H1 (cell line): Measurements from ENCODE around the gene ZAP70. TPM values are rescaled to one million over a fixed set of nuclear protein-coding genes. Genes with fewer than 3 reads are reported as not detected.

Experiments used
- CTCF ChIA-PET: fragments of 300-600 bp; sonication (Branson Sonifier 250); formaldehyde crosslinking; loops from one replicate; lab custom pipeline; 2021; ENCODE audit not compliant: partially characterized antibody; lab: Charles Lee
- POLR2A ChIA-PET: fragments of 300-600 bp; sonication (Branson Sonifier 250); formaldehyde crosslinking; loops from one replicate; lab custom pipeline; 2021; ENCODE audit warnings: inconsistent platforms; ENCODE audit not compliant: partially characterized antibody; lab: Charles Lee
- DNase-seq, 2 experiments: peaks; one replicate each; pipeline versions ENCODE4 v3.0.0 to v3.0.0-alpha.2; 2010 to 2022; ENCODE audit warnings: low spot score in 2 of 2, low read depth in 1 of 2, mixed read lengths in 1 of 2
- FAIRE-seq: peaks from 2 replicates; lab custom pipeline; 2011; peaks lifted over from hg19 to GRCh38; lab: Jason Lieb, UNC
- H2AFZ ChIP-seq: 2 replicates; pipeline ENCODE4 v1.8.1; 2012; ENCODE audit warnings: low read length, inconsistent platforms
- H2AK5ac ChIP-seq: 2 replicates; pipeline ENCODE4 v1.6.1; 2013; ENCODE audit warnings: low read depth, low read length
- H2BK120ac ChIP-seq: replicated peaks from 2 replicates; pipeline ENCODE3; 2013; ENCODE audit warnings: low read depth, low read length, inconsistent platforms
- H2BK12ac ChIP-seq: 2 replicates; pipeline ENCODE4 v1.6.1; 2013; ENCODE audit warnings: low read depth, low read length
- H2BK15ac ChIP-seq: 2 replicates; pipeline ENCODE4 v1.6.1; 2013; ENCODE audit warnings: low read length
- H2BK20ac ChIP-seq: 2 replicates; pipeline ENCODE4 v1.6.1; 2013; ENCODE audit warnings: low read length
- H2BK5ac ChIP-seq: 2 replicates; pipeline ENCODE4 v1.6.1; 2013; ENCODE audit warnings: low read depth, low read length
- H3K14ac ChIP-seq: 2 replicates; pipeline ENCODE4 v1.6.1; 2013; ENCODE audit warnings: inconsistent platforms; ENCODE audit not compliant: insufficient read length
- H3K18ac ChIP-seq: 2 replicates; pipeline ENCODE4 v1.6.1; 2013; ENCODE audit warnings: low read length; ENCODE audit errors: extremely low read depth
- H3K23ac ChIP-seq: 2 replicates; pipeline ENCODE4 v1.6.1; 2013; ENCODE audit warnings: inconsistent platforms; ENCODE audit not compliant: insufficient read length
- H3K23me2 ChIP-seq: 2 replicates; pipeline ENCODE4 v1.6.1; 2013; ENCODE audit warnings: low read depth, low read length
- H3K27ac ChIP-seq: 2 replicates; pipeline ENCODE4 v1.6.1; 2011; ENCODE audit warnings: low read depth, low read length, inconsistent platforms
- H3K27me3 ChIP-seq, 4 experiments: replicated peaks in 1 of 4; 1 replicate in 1 of 4; 2 replicates in 3 of 4; pipeline versions ENCODE4 v1.6.1 to v1.8.1; 2011 to 2013; ENCODE audit warnings: low read length in 3 of 4, mild to moderate bottlenecking in 3 of 4, inconsistent platforms in 2 of 4, mixed read lengths in 2 of 4, moderate library complexity in 1 of 4; ENCODE audit not compliant: control insufficient read depth in 3 of 4, insufficient read depth in 3 of 4; ENCODE audit errors: extremely low read depth in 1 of 4
- H3K36me3 ChIP-seq, 4 experiments: 2 replicates each; pipeline versions ENCODE4 v1.6.1 to v1.8.1; 2011 to 2013; ENCODE audit warnings: mild to moderate bottlenecking in 4 of 4, low read length in 3 of 4, moderate library complexity in 2 of 4, control low read depth in 1 of 4, inconsistent platforms in 1 of 4; ENCODE audit not compliant: insufficient read depth in 4 of 4, control insufficient read depth in 2 of 4
- H3K4ac ChIP-seq: replicated peaks from 2 replicates; pipeline ENCODE3; 2013; ENCODE audit warnings: low read length, low read depth, mixed read lengths, inconsistent platforms; ENCODE audit not compliant: insufficient read length
- H3K4me1 ChIP-seq, 4 experiments: replicated peaks in 1 of 4; 1 replicate in 1 of 4; 2 replicates in 3 of 4; pipeline versions ENCODE4 v1.6.1 to v1.8.1; 2011 to 2013; ENCODE audit warnings: low read length in 3 of 4, inconsistent platforms in 2 of 4, mixed read lengths in 1 of 4; ENCODE audit not compliant: insufficient read depth in 4 of 4, control insufficient read depth in 3 of 4
- H3K4me2 ChIP-seq, 2 experiments: 2 replicates each; pipeline versions ENCODE4 v1.6.1 to v1.8.1; 2011 to 2013; ENCODE audit warnings: low read depth in 2 of 2, low read length in 2 of 2, control low read depth in 1 of 2, inconsistent platforms in 1 of 2, mild to moderate bottlenecking in 1 of 2; ENCODE audit not compliant: insufficient read depth in 1 of 2
- H3K4me3 ChIP-seq, 4 experiments: fragments of 200-600, 300-600 bp in 1 of 4; sonication (generic), shearing (Covaris generic), sonication (Bioruptor Twin) in 1 of 4; 2 replicates each; pipeline versions ENCODE4 v1.5.1 to v1.8.1; 2011 to 2016; ENCODE audit warnings: low read length in 4 of 4, low read depth in 3 of 4, control low read depth in 2 of 4, inconsistent platforms in 2 of 4, mild to moderate bottlenecking in 2 of 4, mixed read lengths in 1 of 4, moderate library complexity in 1 of 4; ENCODE audit not compliant: insufficient read depth in 2 of 4; ENCODE audit errors: extremely low read depth in 1 of 4
- H3K56ac ChIP-seq: replicated peaks from 2 replicates; pipeline ENCODE3; 2013; ENCODE audit warnings: low read depth, mild to moderate bottlenecking, mixed read lengths, low read length, inconsistent platforms; ENCODE audit not compliant: insufficient read length
- H3K79me1 ChIP-seq: 2 replicates; pipeline ENCODE4 v1.6.1; 2013; ENCODE audit warnings: low read depth, low read length, control low read depth
- H3K79me2 ChIP-seq, 2 experiments: 2 replicates each; pipeline versions ENCODE4 v1.6.1 to v1.8.1; 2012 to 2013; ENCODE audit warnings: low read length in 2 of 2, mild to moderate bottlenecking in 2 of 2, inconsistent platforms in 1 of 2; ENCODE audit not compliant: insufficient read depth in 2 of 2, control insufficient read depth in 1 of 2
- H3K9ac ChIP-seq, 4 experiments: replicated peaks in 1 of 4; 1 replicate in 1 of 4; 2 replicates in 3 of 4; pipeline versions ENCODE4 v1.6.1 to v1.8.1; 2011 to 2013; ENCODE audit warnings: low read depth in 3 of 4, low read length in 3 of 4, control low read depth in 2 of 4, mild to moderate bottlenecking in 2 of 4, moderate library complexity in 2 of 4, inconsistent platforms in 1 of 4; ENCODE audit errors: extremely low read depth in 1 of 4
- H3K9me3 ChIP-seq, 2 experiments: 2 replicates each; pipeline versions ENCODE4 v1.6.1 to v1.8.1; 2012 to 2013; ENCODE audit warnings: mild to moderate bottlenecking in 2 of 2, moderate library complexity in 2 of 2, control low read depth in 1 of 2, inconsistent platforms in 1 of 2, low read depth in 1 of 2, low read length in 1 of 2, mixed read lengths in 1 of 2; ENCODE audit not compliant: insufficient read depth in 2 of 2
- H4K20me1 ChIP-seq, 2 experiments: replicated peaks in 1 of 2; 2 replicates each; pipeline versions ENCODE3 to v1.8.1; 2011 to 2013; ENCODE audit warnings: inconsistent platforms in 2 of 2, low read length in 2 of 2, mild to moderate bottlenecking in 1 of 2; ENCODE audit not compliant: insufficient read depth in 2 of 2, control insufficient read depth in 1 of 2
- H4K5ac ChIP-seq: 2 replicates; pipeline ENCODE4 v1.6.1; 2013; ENCODE audit warnings: low read length, low read depth, mixed read lengths, inconsistent platforms; ENCODE audit not compliant: insufficient read length
- H4K8ac ChIP-seq: 2 replicates; pipeline ENCODE4 v1.8.0; 2013; ENCODE audit warnings: mild to moderate bottlenecking, moderate library complexity, low read length, inconsistent platforms; ENCODE audit not compliant: insufficient read depth; ENCODE audit errors: extremely low read depth
- H4K91ac ChIP-seq: replicated peaks from 2 replicates; pipeline ENCODE3; 2013; ENCODE audit warnings: low read length, mixed read lengths, inconsistent platforms; ENCODE audit not compliant: insufficient read length
- JUND ChIP-seq: IDR thresholded peaks from 2 replicates; pipeline ENCODE4 v1.6.1; 2011; ENCODE audit warnings: mild to moderate bottlenecking, improper control_type of control experiment, low read length
- POLR2A ChIP-seq, 2 experiments: IDR thresholded peaks; 1 replicate in 1 of 2; 2 replicates in 1 of 2; pipeline ENCODE4 v1.6.1; 2011; ENCODE audit warnings: low read depth in 2 of 2, low read length in 2 of 2, mild to moderate bottlenecking in 2 of 2; ENCODE audit errors: control extremely low read depth in 1 of 2
- WGBS, 2 experiments: shearing (Covaris generic) in 1 of 2; methylation state at CpG; one replicate each; pipeline versions ENCODE4 v1.1.6 to v1.1.7; 2013 to 2015; ENCODE audit warnings: low lambda C conversion rate in 2 of 2, mixed read lengths in 2 of 2, inconsistent platforms in 1 of 2, low coverage in 1 of 2, missing lambda C conversion rate in 1 of 2; ENCODE audit not compliant: insufficient replicate concordance in 2 of 2, insufficient coverage in 1 of 2, insufficient read length in 1 of 2; ENCODE audit errors: extremely low coverage in 1 of 2, missing lambda C conversion rate in 1 of 2; 5-methylcytosine and 5-hydroxymethylcytosine counted together
- polyA plus RNA-seq, 7 experiments: library from polyadenylated mRNA; depleted of rRNA in 3 of 7; stranded (reverse) in 5 of 7; unstranded in 2 of 7; fragments of >200 nt in 5 of 7; fragments of 200-250 nt in 2 of 7; gene quantifications; 1 replicate in 5 of 7; 2 replicates in 1 of 7; 4 replicates in 1 of 7; pipeline versions ENCODE4 v1.2.1 to v1.2.3, GENCODE V29; 2011 to 2013; ENCODE audit warnings: missing spikeins in 2 of 7, mixed read lengths in 2 of 7
- total RNA-seq: library from RNA; stranded (reverse); fragmentation: NEBNext Ultra II Directional; extraction: Animal tissue kit (Norgen Biotek cat#: 25700); gene quantifications from 2 replicates; pipeline ENCODE4 v1.2.1, GENCODE V29; 2021

Gene ZAP70
- total and polyA plus RNA-seq, 2 of the 8 experiments (the other 6 are each of a cell fraction or from before 2014, with no cell fraction given), result 0.15 TPM; not detected in 1

DNA sequence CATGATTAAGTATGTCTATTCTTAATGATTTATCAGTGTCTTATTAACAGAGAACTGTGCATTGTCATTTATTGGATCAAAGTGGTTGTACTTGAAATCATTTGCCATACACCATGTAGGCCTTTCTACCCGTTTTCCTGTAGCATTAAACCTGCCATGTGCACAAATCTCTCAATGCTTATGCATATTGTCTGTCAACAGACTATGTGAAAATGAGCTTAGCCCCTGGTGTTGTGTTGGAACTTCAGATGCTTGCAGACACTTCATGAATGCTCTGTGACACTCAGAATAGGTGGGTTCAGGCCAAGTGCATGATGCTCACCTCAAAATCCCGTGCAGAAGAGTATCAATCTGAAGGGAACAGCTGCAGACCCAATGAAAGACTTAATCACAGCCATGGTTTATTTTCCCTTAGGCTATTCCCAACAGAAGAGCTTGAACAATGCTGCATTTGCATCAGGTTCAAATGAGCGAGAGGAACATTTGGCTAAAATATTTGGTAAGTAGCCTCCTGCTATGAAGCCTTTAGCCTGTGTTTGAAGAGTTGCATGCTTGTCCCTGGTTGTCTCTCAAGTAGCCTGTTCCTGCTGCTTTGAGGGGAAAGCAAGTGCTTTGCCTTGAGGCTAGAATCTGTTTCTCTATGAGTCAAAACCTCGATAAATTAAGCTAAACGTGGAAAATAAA, 37.8 kb upstream of the ZAP70 start:
- no peak overlapping the region for H4K5ac ChIP-seq
- no peak overlapping the region for H2BK12ac ChIP-seq
- H3K18ac ChIP-seq, result no peak overlapping the region
- no peak overlapping the region for H3K27ac ChIP-seq
- H2BK5ac ChIP-seq, result no peak overlapping the region
- no peaks in the 10 kb centered on the region for H3K79me1 ChIP-seq
- H2BK15ac ChIP-seq, result no peak overlapping the region
- H3K56ac ChIP-seq, result no peak overlapping the region
- POLR2A ChIA-PET, result interaction anchor here (1.1 to 2.4 kb wide), 2 partner anchors 11 to 13 kb away, joined by 3 to 11 read pairs; no protein-coding TSS in a partner anchor
- no peak overlapping the region for H2AFZ ChIP-seq
- no peak overlapping the region for H3K9ac ChIP-seq
- WGBS, 2 experiments, result 80% methylated on average over 5 of the region's 5 CpGs; no CpG with 5 or more reads in 1 of the 2 experiments
- DNase-seq, result no peak
- H2BK120ac ChIP-seq, result no peak overlapping the region
- no peak overlapping the region for H4K91ac ChIP-seq
- no peak overlapping the region for H3K4me3 ChIP-seq
- no peaks in the 10 kb centered on the region for H3K79me2 ChIP-seq
- H3K9me3 ChIP-seq, result peaks cover 2 to 4% of the 10 kb centered on the region in 2 experiments; a peak in 1 of 4 replicates
- H3K14ac ChIP-seq, result no peak overlapping the region
- no peaks in the 10 kb centered on the region for H3K23me2 ChIP-seq
- no peaks in the 10 kb centered on the region for H4K20me1 ChIP-seq
- CTCF ChIA-PET, result interaction anchor here (1.1 to 4.5 kb wide), 4 partner anchors 12 to 29 kb away, joined by 3 to 35 read pairs (median 12); partner anchors contain the start of genes ACTR1B and COX5B
- H3K4ac ChIP-seq, result no peak overlapping the region
- no peaks in the 10 kb centered on the region for H3K36me3 ChIP-seq
- no peak for FAIRE-seq
- H4K8ac ChIP-seq, result no peak overlapping the region
- no peak overlapping the region for H3K23ac ChIP-seq
- no peak for TF ChIP-seq JUND
- TF ChIP-seq POLR2A (IDR thresholded peaks at IDR 0.05; ENCODE audit: control extremely low read depth in 1 of 2, low read depth in 2 of 2, low read length in 2 of 2), result no peak
- TF ChIP-seq, all 59 proteins: peak for 0
- Histone ChIP-seq H2AK5ac (no peak overlapping the region), H2BK20ac (no peak overlapping the region), H3K27me3 (no peaks in the 10 kb centered on the region), H3K4me1 (0 out of 7 replicates have a peak, but pooled peaks cover 0 to 3% (median under 1%) of the 10 kb centered on the region in 4 experiments), H3K4me2 (no peak overlapping the region)
